SKM-1 (cell line): ENCODE data around the gene KRT5.

Source experiments
- DNase-seq: peaks from one replicate; lab custom pipeline; 2025; ENCODE audit not compliant: unreplicated experiment; lab: John Stamatoyannopoulos, UW

KRT5 gene

DNA sequence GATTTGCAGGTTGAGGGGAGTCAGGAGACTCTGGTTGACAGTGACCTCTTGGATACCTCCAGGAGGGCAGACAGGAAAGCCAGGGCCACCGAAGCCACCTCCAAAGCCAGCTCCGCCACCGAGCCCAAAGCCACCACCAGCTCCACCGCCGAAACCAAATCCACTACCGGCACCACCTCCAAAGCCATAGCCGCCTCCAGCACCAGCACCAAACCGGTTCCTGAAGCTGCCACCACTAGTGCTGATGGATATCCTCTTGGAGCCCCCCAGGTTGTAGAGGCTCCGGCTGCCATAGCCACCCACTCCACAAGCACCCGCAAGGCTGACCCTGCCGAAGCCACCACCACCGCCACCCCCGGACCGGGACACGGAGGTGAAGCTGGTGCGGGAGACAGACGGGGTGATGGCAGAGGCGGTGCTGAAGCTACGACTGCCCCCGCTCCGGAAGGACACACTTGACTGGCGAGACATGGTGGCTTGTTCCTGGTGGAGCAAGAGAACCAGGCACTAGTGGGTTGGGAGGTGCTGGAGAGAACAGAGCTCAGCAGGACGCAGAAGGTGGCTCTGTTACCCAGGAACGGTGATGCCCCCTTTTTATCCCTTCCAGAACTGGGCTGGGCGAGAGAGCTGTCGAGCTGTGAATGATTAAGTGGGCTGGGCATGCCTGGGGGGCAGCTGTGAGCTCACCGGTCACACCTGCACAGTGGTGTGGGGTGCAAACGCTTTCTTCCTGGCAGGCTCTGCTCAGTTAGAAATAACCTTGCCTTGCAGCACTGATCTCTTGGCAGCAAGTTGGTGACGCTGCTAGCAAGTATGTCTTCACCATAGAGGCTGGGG lies at the start of gene KRT5:
Gene KRT5, minus strand, starts transcription at position 569 of the 837 bp plus-strand sequence. Its CDS starts 98 bp downstream, at position 471.
- DNase-seq: no peak

DNA sequence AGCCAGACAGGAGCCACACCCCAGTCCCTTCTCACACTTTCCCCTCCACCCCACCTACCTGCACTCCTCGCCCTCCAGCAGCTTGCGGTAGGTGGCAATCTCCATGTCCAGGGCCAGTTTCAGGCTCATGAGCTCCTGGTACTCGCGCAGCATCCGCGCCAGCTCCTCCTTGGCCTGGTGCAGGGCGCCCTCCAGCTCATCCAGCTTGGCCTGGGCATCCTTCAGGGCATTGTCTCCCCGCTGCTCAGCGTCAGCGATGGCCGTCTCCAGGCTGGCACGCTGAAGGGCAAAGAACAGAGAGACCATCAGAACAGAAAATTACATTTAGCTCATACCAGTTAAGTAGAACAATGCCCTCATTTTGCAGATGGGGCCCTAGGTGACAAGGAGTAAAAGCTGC lies 47.9 kb upstream of the KRT5 start:
- no peak for DNase-seq

DNA sequence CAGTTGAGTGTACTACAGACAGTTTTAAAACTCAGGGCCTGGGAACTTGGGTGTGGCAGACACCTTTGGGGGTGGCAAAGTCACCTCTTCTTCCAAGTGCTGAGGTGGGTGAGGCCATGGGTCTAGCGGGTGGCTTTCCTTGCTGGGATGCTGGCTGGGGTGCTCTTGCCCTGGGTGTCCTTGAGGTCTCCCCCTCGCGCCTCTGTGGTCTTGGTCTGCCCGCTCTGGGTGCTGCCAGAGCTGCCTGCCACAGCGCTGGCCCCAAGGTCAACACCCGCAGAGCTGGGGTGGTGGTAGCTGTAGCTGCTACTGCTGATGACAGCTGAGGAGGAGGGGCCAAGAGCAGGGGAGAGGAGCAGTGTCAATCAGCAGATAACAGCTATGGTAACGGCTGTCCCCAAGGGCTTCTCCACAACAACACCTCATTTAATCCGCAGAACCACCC lies 46.7 kb upstream of the KRT5 start:
- DNase-seq: no peak

GRCh38 chr12:52564582-52564981 lies 44.4 kb upstream of the KRT5 start:
- no peak for DNase-seq

- DNase-seq: no peak
Observed at GRCh38 chr12:52561880-52562449, 41.8 kb upstream of the KRT5 start.

GRCh38 chr12:52559979-52560378 lies 39.8 kb upstream of the KRT5 start:
- DNase-seq: no peak

- no peak for DNase-seq
Observed at GRCh38 chr12:52558781-52559445, 38.7 kb upstream of the KRT5 start.

DNA sequence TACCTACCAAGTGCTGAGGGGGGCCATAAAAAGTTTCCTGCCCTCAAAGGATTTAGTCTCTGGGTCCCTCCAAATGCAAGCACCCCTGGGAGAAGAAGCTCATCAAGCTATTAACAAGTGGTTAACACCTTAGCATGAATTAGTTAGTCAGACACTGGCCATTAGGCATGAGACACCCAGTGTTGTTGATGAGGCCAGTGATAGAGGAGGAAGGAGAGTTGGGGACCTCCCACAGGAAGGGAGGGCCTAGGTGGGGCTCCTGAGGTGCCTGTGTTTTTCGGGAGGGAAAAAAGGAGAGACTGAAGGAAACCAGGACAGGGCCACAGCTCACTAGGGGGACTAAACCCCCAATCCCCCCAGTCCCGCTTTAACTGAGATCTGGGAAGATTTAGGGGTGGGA lies 37.3 kb upstream of the KRT5 start:
- no peak for DNase-seq

DNA sequence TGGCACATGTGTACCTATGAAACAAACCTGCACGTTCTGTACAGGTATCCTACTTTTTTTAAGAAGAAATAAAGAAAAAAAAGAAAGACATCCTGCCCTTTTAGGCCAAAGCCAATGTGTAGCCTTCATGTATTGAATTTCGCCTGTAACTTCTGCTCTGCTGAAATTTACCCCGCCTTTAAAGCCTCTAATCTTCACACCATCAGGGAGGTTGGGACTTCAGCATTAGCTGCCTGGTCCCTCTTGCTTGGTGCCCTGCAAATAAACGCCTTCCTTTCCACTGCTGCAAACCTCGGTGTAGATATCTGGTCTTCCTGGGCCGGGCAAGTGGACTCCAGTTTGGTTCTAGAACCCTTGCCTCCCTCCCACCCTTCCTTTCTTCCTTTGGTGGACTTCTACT lies 35.4 kb upstream of the KRT5 start:
- no peak for DNase-seq

- DNase-seq: no peak
Observed at GRCh38 chr12:52552681-52553195, 32.5 kb upstream of the KRT5 start, which contains the start of gene KRT71. Gene KRT71, minus strand, starts transcription at chr12:52553145. Its CDS starts 68 bp downstream, at chr12:52553077.

DNA sequence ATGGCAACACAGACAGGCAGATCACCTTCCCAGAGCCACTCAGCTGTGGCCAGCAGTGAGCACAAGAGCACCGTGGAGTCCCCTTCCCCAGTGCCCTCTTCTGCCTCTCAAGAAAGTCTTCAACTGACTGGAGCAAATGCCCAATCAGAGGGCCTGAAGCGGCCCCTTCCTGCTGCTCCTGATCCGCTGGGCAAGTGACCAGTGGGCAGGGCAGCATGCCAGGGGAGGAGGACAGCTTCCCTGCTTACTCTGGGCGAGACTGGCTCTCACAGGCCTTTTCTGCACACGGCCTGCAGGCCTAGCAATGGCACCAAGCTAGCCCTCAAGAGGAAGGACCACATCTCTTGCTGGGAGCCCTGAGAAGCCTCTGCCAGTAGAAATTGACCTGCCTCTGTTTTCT lies 31.9 kb upstream of the KRT5 start:
- DNase-seq: no peak

GRCh38 chr12:52551216-52551865 lies 31.1 kb upstream of the KRT5 start:
- DNase-seq: no peak

DNA sequence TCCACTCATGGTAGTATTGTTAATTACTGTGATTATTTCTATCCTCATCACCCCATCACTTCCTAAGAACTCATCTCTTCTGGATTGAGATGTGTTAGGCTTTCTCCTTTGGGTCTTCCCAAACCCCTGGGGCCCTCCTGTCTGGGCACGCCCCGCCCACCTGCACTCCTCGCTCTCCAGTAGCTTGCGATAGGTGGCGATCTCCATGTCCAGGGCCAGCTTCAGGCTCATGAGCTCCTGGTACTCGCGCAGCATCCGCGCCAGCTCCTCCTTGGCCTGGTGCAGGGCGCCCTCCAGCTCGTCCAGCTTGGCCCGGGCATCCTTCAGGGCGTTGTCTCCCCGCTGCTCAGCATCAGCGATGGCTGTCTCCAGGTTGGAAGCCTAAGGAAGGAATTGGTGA lies 25.9 kb upstream of the KRT5 start:
- DNase-seq: no peak

DNA sequence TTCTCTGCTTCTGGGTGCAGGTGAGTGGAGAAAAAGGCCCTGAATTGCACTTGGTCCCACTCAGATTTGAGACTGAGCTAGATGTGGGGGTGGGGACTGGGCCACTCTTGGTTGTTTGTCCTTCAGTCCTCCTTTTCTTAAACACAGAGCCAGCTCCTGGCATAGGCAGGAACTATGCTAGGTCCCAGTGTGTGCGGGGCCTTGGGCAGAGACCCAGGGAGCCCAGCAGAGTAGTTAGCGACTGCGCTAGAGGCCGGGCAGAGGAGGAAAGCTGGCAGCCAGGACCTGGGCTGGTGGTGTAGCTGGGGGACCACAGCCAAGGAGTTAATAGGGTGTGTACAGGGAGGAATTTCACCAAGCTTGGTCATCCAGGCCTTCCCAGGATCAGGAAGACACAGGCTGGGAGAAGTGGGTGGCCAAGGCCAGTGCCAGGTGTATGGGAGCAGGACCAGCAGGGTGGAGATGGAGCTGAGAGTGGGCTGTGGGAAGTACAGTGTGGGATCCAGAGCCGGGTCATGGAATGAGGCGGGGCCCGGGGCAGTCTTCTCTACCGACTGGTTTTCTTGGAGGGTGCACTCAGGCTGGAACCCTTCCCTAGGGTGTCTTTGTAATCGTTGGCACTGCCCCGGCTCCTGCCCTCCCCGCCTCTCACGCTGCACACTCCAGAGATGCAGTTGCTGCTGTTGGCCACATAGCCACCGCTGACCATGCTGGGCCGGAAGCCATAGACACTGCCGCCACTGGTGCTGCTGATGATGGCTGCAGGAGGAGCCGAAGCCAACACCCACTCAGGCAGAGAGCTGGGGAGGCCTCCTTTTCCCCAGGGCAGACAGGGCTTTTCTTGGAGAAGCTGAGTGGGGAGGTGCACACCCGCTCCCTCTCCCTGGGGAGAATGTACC lies 24.0 kb upstream of the KRT5 start:
- no peak for DNase-seq

GRCh38 chr12:52542785-52543318 lies 22.7 kb upstream of the KRT5 start:
- DNase-seq: no peak

- no peak for DNase-seq
Observed at GRCh38 chr12:52542157-52542556, 22.0 kb upstream of the KRT5 start.

- no peak for DNase-seq
Observed at GRCh38 chr12:52541709-52542108, 21.5 kb upstream of the KRT5 start.

GRCh38 chr12:52540531-52540930 lies 20.3 kb upstream of the KRT5 start:
- DNase-seq: no peak

- DNase-seq: no peak
Observed at GRCh38 chr12:52539821-52540173, 19.6 kb upstream of the KRT5 start.
